ENCODE measurements around the gene SCAMP4.

DNA sequence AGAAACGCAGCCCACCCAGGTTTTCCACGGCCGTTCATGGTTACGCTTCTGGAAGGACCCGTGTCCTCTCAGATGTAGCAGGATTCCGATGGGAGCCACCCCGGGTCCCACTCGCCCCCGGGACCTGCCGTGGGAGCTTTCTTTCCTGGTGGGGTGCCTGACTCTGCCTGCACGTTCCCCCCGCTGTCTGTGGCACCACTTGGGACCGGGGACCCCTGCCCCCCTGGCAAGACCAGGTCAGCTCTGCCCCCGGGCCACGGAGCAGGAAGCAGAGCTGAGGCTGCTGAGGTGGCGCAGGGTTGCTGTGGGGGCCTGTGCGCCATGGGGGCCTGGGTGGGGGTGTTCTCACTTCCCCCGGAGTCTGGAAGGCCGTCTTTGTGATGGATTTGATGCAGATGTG, 47.8 kb downstream of the SCAMP4 start:
- TF ChIP-seq, protein P1, sequence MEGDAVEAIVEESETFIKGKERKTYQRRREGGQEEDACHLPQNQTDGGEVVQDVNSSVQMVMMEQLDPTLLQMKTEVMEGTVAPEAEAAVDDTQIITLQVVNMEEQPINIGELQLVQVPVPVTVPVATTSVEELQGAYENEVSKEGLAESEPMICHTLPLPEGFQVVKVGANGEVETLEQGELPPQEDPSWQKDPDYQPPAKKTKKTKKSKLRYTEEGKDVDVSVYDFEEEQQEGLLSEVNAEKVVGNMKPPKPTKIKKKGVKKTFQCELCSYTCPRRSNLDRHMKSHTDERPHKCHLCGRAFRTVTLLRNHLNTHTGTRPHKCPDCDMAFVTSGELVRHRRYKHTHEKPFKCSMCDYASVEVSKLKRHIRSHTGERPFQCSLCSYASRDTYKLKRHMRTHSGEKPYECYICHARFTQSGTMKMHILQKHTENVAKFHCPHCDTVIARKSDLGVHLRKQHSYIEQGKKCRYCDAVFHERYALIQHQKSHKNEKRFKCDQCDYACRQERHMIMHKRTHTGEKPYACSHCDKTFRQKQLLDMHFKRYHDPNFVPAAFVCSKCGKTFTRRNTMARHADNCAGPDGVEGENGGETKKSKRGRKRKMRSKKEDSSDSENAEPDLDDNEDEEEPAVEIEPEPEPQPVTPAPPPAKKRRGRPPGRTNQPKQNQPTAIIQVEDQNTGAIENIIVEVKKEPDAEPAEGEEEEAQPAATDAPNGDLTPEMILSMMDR (IDR thresholded peaks at IDR 0.05) = no peak
- no peak for TF ChIP-seq POLR2AphosphoS5 (IDR thresholded peaks at IDR 0.05)
